ENCODE results near the gene ZNF665.

DNA sequence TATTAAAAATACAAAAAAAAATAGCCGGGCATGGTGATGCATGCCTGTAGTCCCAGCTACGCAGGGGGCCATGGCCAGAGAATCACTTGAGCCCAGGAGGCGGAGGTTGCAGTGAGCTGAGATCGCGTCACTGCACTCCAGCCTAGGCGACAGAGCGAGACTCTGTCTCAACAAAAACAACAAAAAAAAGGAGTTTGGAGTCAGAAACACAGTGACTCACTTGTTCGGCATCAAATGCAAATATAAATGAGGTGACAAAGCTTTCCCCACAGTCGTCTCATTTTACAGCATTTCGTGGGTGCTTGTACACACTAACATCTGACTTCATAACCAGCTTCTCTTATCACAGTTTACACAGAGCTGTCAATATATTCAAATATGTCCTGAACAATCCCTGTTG, 11.0 kb downstream of the ZNF665 start:
- TF ChIP-seq CTCF (IDR thresholded peaks at IDR 0.05; ENCODE audit: low read depth, low read length, missing input control) (no peak), MAX (IDR thresholded peaks at IDR 0.05) (no peak), SP1 (IDR thresholded peaks at IDR 0.05) (no peak), REST (IDR thresholded peaks at IDR 0.05) (no peak), JUND (IDR thresholded peaks at IDR 0.05) (no peak), YY1 (IDR thresholded peaks at IDR 0.05) (no peak)

All from liver (tissue), 3 donors.